HG03045 (cell line): ENCODE results near the gene CITED1.

ENCODE experiments used
- ATAC-seq: cut with Tn5 transposase; IDR thresholded peaks from one replicate; pipeline ENCODE4 v1.9.1; 2021; ENCODE audit warnings: mild to moderate bottlenecking, moderate library complexity; ENCODE audit not compliant: unreplicated experiment

Gene CITED1

DNA sequence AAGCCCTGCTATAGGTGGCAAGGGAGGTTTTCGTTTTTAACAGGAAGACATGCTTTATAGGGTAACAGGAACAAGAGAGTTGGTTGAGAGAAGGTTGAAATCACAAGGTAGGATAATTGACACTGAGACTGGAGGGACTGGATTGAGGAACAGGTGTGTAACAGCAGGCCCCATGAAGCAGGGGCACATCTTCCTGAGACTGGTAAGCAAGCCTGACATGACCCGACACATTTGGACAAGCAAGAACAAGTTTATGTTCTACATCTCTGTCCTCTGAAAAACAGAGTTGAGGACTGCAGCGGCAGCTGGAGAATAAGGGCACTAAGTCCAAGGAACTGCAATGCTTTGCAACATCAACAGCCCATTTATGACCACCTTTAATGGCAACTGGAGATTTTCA, 33.9 kb downstream of the CITED1 start:
- no peak for ATAC-seq

GRCh38 chrX:72271091-72271788, 34.5 kb downstream of the CITED1 start:
- ATAC-seq: no peak

GRCh38 chrX:72270316-72270866, 35.3 kb downstream of the CITED1 start:
- ATAC-seq: no peak

DNA sequence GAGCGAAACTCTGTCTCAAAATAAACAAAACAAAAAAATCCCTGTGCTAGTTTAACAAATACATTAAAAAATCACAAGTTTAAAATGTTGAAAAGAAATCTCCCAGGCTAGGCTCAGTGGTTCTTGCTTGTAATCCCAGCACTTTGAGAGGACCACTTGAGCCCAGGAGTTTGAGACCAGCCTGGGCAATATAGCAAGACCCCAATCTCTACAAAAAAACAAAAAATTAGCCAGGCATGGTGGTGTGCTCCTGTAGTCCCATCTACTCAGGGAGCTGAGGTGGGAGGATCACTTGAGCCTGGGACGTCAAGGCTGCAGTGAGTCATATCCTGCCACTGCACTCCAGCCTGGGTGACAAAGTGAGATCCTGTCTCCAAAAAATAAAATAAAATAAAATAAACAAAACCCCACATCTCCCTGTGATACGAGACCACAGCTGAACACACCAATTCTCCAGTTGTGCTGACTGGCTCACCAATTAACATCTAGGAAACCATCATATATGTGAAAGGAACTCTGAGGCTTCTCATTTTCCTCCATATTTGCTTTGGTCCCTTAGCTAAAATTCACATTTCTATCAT, 36.0 kb downstream of the CITED1 start:
- ATAC-seq: no peak

- ATAC-seq: no peak
These were observed 36.9 kb downstream of the CITED1 start for GRCh38 chrX:72268597-72269365.

DNA sequence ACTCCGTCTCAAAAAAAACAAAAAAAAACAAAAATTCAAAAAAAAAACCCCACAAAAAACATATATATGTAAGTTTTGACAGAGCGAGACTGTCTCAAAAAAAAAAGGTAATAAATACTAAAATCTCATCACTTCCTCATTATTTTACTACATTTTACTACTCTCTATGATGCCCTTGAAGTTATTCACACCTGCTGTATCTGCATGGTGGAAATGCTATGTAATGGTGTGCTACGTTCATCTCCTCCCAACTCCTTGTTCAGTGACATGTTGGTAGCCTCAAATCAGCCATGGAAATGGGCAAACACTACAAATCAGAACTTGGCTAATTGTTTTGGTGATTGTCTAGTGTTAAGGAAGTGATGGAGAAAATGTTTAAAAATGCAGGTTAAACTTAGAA, 40.5 kb downstream of the CITED1 start:
- ATAC-seq: no peak

DNA sequence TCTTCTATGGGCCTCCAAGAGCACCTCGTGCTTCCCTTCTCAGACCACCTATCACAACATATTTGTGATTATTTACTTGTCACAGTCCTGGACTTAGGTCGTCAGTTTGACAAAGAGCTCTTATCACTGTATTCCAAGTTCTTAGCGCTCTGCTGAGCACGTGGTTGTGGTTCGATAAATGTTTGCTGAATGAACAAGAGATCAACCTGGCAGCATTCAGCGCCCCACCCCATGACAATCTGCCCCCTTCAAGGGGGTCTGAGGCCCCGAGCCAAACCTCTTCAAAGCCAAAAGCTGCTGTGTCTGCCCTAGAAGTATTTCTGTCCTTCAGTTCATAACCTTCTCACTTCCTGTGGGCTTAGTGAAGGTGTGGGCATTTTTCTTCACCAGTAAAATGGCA, 43.6 kb downstream of the CITED1 start:
- no peak for ATAC-seq

- no peak for ATAC-seq
These were observed 45.3 kb downstream of the CITED1 start for GRCh38 chrX:72260448-72260847.

DNA sequence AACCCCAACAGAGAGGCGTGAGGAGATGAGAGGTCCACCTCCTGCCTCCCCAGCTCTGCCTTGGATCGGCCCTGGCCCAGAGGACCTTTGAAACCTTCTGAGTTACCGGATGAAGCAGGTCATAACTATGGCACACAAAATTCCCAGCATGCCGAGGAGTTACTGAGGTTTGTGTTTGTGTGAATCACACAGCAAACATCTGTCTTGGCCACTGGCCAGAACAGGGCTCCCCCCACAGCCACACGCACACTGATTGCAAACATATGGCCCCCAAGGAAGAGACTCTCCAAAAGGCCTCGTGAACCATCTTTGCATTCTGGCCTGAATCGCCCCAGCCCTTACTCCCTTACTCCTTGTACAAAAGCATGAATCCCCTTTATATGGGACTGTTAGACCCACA, 47.5 kb downstream of the CITED1 start:
- no peak for ATAC-seq

DNA sequence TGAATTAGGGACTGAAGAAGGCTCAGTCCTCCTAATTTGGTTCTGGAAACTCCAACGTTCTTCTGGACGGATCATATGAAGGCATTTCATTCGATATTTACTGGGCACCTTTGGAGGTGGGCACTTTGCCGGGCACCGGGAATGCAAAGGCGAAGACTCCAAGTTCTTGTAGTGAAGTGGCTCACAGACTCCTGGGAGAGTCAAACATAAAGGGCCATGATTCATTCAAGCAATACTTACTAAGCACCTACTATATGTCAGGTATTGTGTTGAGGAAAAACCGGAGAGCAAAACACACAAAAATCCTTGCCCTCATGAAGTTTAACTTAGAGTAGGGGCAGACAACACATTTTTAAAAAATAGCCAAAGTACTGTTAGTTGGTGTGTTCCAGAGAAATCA, 49.9 kb downstream of the CITED1 start:
- no peak for ATAC-seq

DNA sequence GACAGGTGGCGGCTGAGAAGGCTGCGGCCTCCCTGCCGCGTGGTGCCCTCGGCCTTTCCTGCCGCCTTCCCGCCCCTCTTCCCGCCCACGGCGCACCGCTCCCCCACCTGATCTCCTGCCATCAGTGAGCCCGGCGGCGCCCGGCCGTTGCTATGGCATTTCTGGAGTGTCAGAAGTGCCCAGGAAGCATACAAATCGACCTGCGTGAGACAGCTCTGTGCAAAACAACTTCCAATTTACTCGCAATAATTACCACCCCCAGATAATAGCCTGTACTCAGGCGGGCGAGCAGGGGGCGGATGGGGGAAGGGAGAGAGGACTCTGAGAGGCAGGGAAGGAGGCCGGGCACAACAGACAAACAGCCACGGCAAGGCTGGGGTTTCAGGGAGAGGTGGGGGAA, 50.3 kb downstream of the CITED1 start:
- ATAC-seq: no peak

DNA sequence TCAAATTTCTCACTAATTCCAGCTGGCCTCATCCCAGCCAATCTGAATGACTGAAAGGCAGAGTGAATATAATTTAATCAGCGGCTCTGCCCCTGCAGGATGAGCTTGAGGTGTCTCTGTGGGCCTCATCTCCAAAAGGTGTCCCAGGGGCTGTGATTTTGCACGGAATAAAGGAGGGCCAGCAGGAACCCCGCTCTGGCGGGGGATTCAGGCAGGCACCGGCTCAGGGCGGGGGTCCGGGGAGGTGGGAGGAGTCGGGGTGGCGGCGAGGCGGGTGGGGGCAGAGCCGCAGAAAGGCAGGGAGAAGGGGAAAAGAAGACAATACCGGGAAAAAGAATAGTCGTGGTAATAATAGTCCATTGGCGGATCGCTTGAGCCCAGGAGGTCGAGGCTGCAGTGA, 50.9 kb downstream of the CITED1 start:
- no peak for ATAC-seq

DNA sequence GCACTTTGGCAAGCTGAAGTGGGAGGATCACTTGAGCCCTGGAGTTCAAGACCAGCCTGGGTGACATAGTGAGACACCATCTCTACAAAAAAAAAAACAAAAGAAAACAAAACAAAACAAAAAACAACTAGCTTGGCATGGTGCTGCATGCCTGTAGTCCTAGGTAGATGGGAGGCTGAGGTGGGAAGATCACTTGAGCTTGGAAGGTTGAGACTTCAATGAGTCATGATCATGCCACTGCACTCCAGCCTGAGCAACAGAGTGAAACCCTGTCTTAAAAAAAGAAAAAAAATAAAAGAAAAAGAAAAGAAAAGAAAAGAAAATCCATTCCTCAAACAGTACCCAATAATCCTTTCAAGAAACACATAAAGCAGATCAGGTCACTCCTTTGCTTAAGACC, 52.0 kb downstream of the CITED1 start:
- no peak for ATAC-seq
